Measurements from ENCODE around the gene ZBTB7C.

The ZBTB7C gene

DNA sequence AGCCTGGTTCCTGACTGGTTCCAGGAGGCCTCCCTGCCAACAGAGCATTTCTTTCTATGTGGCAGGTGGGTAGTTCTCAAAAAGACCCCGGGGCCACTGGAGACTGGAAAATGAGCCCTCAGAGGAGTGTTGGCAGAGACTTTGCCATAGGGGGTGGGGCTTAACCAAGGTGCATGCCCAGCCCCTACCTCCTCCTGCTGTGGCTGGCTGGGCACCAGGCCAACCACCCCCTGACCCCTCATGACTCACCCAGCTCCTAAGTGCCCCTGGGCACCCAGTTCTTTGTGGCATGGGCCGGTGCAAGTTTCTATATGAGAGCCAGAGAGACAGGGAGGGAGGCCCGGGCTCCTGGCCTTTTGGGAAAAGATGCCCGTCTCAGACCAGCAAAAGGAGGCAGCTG, 380.5 kb downstream of the ZBTB7C start:
- no peak for DNase-seq (ENCODE audit: low read depth in 2 of 2, low spot score in 1 of 2)

DNA sequence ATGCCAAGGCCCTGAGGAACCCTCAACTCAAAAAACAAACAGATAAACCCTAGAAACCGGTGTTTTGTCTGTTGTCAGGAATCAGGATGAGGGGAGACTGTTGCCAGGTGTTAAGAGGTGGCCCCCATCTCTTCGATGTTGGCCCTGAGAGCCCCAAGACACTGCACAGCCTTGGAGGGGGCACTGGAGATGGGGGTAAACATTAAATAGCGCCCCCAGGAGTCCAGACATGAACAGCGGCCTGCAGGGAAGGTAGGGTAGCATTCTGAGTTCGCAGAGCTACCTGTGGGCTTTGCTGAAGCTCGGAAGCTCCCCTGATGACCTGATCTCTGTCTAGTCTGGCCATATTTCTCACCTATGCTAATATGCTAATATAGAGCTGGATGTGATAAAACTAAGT, 381.1 kb downstream of the ZBTB7C start:
- no peak for DNase-seq (ENCODE audit: low read depth in 2 of 2, low spot score in 1 of 2)

DNA sequence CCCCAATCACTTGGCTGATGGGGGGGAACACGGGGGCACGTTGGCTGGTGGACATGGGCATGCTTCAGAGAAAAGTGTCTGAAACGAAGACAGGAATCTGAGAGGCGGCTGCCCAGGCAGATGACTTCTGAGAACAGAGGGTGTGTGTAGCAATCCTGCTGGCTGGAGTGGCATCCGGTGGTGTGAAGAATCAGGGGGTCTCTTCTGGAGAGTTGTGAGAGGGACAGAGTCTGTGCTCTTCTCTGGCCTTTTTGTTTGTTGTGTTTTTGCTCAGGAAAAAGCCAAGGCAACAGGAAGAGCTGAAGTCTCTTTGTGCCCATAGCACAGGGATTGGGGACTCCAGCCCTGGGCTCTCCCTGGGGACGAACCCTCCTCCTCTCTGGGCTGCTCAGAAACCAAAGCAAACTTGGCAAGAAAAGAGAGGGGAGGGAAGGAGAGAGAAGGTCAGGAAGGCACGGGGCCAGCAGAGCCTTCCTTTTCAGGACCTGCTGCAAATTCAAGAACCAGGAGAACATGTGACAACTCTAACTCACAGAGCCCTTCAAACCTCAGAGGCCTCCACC, 381.7 kb downstream of the ZBTB7C start:
- no peak for DNase-seq (ENCODE audit: low read depth in 2 of 2, low spot score in 1 of 2)

DNA sequence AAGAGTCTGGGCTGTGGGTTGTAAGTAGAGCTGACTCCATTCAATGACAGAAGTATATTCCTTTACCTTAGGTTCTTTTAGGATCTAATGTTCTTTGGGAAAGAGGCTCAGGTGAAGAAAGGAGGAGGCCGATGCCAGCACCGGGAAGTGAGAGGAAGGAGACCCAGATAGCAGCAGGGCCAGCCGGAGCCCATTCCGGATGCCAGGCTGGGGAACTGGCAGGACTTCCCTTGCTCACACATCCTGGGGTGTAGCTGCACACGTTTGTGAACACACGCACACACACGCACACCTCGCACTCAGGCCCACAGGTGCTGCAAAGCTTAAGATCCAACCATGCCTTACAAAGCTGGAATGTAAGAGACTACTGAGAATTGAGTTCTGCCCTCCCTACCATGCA, 383.0 kb downstream of the ZBTB7C start:
- no peak for DNase-seq (ENCODE audit: low read depth in 2 of 2, low spot score in 1 of 2)

DNA sequence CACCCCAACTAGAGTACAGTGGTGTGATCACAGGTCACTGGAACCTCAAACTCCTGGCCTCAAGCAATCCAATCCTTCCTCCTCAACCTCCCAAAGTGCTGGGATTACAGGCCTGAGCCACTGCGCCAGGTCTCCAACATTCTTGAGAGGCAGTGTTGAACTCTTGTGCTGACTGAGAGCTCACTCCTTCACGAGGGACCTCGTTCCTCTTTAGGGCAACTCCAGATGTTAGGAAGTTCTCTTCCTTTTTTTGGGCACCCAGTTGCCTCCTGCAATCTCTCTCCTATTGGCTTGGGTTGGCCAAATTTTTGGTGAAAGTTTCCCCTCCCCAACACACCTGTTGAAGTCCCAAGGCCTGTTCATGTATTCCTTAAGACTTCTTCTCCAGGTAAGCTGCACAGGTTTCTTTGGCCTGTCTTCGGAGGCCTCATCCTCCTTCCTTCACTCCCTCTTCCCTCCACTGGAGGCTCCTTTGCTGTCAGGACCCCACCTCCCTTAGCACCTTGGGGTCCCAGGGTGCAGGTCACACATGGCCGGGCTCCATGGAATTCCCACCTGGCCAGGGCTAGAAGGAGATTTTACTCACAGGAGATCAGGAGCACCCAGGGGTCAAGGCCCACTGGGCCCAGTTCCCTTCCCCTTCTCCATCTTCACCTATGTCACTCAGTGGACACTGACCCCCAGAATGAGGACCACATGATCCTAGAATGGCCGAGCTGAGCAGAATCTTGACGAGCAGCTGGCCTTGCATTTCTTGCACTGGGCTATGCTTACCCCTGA, 384.1 kb downstream of the ZBTB7C start:
- DNase-seq (ENCODE audit: low read depth in 2 of 2, low spot score in 1 of 2), result no peak

DNA sequence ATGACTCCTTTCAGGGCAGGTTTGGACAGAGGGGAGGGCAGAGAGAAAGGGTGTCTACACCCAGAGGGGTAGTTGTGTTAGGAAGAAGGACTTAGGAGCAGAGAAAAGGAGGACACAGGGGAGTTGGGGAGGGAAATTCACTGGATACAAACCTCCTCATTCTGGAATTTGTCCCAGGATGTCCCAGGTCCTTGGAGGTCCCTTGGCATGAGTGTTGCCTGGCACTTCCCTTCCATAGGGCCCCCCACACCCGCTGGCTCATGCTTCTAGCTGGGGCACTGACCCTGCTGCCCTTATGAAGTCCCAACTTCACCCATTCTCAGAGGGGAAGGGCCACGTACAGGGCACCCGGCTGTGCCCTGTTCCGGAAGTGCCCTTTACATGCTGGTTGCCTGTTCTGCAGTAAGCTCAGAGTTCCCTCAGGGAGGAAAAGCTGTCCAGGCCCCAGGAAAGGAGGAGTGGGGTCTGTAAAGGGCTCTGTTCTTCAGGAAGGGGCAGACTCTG, 385.1 kb downstream of the ZBTB7C start:
- DNase-seq (ENCODE audit: low read depth in 2 of 2, low spot score in 1 of 2), result no peak

DNA sequence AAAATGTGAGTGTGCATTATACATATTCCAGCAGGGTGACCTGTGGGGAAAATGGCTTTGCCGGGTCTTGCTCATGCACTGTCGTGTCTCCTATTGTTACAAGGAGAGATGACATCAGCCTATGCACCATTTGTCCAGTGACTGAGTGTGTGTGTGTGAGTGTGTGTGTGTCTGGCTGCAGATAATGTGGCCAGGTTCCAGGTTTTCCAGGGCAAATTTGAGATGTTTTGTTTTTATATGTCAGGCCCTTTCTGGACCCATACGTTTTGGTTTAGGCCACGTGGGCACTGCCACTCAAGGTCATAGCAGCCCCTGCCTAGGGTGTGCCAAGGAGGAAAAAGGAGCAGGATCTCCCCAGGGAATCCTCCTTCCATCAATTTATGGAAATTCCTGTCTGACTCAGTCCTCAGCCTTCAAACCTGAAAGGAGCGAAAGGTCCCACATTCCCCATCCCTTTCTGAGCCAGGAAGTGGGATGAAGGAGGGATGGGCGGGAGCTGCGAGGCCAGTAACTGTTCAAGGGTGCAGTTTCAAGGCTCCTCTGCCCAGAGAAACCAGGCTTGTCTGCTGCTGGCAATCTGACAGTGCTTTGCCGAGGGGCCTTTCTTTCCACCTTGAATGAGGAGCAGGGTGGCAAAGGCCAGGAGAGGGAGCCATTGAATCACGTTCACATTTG, 385.7 kb downstream of the ZBTB7C start:
- DNase-seq (ENCODE audit: low read depth in 2 of 2, low spot score in 1 of 2), result no peak

DNA sequence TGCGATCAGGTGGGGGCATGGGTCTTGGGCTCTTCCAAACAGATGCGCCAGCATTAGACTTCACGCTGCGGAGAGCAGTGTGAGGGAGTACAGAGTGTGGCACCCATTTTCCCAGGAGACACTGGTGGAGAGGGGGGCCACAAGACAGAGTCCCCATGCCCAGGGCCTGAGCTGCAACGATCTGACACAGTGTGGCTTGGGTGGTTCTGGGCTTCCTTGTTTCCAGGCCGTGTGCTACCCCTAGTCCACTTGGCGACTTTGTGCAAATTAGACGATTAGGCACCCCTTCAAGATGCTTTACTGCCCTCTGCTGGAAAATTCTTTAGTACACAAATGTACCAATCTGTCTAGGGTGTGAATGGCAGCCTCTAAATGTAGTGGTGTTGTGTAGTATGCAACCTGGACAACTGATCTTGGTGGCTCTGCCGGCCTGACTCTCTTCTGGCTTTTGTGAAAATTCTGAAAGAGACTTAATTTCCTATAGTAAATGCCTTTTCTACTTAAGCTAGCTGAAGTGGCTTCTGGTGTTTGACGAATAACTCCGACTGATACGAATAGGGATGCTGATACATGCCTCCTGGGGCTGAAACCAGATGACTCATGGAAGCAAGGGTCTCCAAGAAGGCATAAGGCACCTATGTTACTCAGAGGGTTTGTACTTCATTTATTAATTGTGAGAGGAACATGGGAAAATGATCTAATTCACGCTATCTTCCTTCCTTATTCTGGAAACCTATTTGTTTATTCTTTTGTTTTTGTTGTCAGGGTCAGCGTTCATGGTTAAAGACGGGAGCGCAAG, 386.5 kb downstream of the ZBTB7C start:
- no peak for DNase-seq (ENCODE audit: low read depth in 2 of 2, low spot score in 1 of 2)

DNA sequence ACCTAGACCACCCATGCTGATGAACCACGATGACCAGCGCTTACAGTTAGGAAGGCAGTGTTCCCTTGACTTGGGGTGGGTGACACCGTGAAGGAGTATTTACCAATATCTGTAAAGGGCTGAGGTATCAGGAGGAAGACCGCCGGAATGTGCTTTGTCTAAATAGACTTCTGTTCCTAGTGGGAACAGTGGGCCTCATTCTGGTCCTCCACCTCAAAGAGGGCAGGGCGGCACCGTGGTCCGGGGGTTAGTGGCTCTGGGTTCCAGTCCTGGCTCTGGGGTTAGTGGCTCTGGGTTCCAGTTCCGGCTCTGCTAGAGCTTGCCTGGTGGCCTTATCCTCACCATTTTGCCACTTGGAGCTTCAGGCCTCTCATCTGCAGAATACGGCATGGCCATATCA, 387.2 kb downstream of the ZBTB7C start:
- DNase-seq (ENCODE audit: low read depth in 2 of 2, low spot score in 1 of 2), result no peak

DNA sequence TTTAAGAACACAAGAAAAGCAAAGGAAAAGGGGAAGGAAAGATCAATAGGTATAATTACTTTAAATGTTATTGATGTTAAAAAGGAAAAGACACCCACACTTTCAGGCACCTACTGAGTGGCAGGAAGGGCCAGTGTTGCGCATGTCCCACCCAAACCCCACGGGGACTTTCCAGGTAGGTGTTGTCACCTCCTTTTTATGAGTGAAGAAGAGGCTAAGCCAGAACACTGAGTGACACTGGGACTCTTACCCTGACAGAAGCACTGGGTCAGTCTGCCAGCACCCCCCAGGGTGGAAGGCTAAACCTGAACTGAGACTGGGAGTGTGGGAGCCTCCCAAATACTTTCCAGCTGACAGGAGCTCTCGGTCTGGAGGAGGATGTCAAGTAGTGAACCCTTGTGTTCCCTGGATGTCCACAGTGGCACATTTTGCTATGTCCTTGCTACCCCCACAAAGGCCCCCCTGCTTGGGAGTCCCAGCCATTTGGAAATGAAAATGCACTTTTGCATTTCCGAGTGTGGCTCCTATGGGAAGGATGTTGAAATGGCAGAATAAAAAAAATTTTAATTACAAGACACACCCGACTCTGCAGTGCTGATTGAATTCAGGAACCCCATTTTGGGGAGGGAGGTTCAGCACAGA, 387.8 kb downstream of the ZBTB7C start:
- no peak for DNase-seq (ENCODE audit: low read depth in 2 of 2, low spot score in 1 of 2)

DNA sequence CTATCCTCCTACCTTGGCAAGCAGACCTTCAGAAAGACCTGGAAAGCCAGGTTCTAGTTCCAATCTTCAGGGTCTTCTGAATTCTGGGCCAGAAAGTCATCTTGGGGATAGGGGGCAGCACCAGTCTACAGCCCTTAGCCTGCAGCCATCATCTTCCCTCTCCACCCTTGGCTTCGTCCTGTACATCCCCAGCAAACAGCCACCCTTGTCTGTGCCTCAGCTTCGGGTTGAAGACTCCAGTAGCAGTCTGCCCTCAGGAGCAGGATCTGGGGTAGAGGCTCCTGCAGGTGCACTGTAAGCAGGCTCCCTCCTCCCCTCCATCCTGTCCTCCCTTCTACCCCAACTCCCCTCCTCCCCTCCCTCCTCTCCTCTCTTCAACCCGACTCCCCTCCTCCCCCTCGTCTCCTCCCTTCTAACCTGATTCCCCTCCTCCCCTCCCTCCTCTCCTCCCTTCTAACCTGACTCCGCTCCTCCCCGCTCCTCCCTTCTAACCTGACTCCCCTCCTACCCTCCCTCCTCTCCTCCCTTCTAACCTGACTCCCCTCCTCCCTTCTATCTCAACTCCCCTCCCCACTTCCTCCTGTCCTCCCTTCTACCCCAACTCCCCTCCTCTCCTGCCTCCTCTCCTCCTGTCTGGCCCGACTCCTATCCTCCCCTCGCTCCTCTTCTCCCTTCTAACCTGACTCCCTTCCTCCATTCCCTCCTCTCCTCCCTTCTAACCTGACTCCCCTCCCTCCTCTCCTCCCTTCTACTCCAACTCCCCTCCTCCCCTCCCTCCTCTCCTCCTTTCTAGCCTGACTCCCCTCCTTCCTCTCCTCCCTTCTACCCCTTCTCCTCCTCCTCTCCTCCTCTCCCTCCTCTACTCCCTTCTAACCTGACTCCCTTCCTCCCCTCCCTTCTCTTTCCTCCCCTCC, 388.6 kb downstream of the ZBTB7C start:
- DNase-seq (ENCODE audit: low read depth in 2 of 2, low spot score in 1 of 2), result no peak

DNA sequence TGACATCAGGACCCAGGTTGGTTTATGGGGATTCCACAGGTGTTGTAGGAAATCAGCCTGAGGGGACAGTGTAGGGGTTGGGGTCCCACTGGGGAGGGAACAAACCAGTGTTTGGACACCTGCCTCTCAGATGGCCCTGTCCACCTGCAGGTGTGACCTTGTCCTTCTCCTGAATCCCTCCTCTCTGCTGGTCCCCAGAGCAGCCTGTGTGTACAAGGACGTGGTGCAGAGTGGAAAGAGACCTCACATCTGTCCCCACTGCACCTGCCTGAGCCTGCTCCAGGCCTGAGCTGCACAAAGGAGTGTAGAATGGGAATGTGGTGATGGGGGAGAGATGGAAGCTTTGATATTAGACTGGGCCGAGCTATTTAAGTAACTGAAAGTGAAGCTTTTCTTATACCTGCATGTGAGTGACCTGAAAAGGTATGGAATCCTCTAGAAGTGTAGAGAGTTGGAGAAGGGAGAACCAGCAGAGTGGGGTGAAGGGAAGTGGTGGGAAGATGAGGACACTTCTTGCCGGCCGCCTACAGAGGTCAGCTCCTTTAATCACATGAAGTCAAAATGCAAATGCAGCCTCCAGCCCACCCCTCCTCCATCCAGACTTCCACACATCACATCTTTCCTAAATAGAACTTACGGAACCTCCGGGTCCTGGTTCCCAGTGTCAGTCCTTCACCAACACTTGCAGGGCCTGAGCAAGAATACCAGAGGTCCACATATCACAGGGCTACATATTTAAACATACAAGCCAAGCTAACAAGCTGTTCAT, 389.4 kb downstream of the ZBTB7C start:
- DNase-seq (ENCODE audit: low read depth in 2 of 2, low spot score in 1 of 2), result no peak

DNA sequence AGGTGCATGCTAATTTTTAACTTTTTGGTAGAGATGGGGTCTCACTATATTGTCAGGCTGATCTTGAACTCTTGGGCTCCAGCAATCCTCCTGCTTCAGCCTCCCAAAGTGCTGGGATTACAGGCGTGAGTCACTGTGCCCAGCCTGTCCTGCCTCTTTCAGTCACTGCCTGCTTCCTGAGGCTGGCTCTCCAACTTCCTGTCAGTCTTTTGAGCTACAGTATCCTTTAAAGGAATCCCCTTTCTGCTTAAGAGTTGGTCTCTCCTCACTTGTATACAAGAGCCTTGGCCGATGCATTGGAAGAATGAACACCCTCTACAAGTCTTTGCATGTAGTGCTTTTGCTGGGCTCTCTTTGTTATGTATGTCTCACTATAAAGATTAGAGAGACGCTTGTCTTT, 390.3 kb downstream of the ZBTB7C start:
- no peak for DNase-seq (ENCODE audit: low read depth in 2 of 2, low spot score in 1 of 2)

DNA sequence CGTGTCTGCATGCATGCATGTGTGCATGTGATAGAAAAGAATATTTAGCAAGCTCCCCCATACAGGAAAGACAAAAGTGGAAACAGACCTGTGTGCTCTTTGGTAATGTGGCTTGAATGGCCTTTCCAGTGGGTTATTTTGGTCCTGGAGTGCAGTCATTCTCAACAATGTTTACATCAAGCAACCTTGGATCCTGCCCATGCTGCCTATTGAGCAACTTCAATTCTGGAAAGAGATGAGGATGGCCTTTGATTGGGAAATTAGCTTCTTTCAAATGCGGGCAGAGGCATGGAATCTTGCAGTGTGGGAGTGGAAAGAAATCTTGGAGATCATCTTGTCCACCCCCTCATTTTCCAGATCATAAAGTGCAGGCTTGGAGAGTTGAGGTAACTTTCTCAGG, 391.5 kb downstream of the ZBTB7C start:
- DNase-seq (ENCODE audit: low read depth in 2 of 2, low spot score in 1 of 2), result no peak

DNA sequence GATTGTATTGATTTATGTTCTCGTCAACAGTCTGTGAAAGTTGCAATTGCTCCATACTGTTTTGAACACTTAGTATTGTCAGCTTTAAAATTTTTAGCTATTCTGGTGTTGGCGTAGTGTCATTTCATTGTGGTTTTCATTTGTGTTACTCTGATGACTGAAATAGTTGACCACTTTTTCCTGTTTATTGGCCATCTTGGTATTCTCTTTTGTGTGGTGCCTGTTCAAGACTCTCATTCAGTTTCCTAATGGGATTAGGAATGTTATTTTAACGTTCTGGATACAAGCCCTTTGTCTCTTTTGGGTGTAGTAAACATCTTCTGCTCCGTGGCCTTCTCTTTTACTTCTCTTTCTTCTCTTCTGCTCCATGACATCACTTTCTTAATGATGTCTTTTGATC, 396.0 kb downstream of the ZBTB7C start:
- no peak for DNase-seq (ENCODE audit: low read depth in 2 of 2, low spot score in 1 of 2)

DNA sequence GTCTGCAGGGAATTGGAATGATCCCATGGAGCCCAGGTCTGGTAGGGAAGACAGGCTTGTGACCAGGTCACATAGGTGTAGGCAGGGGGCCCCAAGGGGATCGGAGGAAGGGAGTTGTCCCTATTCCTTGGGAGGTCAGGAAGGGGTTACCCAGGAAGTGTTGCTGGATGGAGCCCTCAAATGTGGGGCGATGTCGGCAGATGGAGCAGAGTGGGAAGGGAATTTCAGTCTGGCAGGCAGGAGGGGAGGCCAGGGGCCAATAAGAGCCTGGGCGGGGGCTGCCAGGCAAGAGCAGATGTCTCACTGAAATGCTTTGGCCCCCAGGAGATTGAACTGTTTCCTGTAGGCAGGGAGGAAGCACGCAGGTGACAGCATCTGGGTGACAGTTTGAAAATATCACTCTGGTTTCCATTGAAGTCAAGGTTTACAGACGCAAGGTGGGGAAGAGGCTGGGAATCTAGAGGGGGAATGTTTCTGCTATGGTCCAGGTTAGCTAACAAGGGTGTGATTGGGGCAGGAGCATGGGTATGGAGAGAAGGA, 397.2 kb downstream of the ZBTB7C start:
- DNase-seq (ENCODE audit: low read depth in 2 of 2, low spot score in 1 of 2), result no peak

DNA sequence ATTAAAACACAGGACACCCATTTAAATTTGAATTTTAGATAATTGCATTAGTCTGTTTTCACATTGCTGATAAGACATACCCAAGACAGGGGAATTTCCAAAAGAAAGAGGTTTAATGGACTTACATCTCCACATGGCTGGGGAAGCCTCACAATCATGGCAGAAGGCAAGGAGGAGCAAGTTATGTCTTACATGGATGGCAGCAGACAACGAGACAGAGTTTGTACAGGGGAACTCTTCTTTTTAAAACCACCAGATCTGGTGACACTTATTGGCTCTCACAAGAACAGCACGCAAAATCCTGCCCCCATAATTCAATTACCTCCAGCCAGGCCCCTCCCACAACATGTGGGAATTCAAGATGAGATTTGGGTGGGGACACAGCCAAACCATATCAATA, 398.9 kb downstream of the ZBTB7C start:
- DNase-seq (ENCODE audit: low read depth in 2 of 2, low spot score in 1 of 2), result no peak

DNA sequence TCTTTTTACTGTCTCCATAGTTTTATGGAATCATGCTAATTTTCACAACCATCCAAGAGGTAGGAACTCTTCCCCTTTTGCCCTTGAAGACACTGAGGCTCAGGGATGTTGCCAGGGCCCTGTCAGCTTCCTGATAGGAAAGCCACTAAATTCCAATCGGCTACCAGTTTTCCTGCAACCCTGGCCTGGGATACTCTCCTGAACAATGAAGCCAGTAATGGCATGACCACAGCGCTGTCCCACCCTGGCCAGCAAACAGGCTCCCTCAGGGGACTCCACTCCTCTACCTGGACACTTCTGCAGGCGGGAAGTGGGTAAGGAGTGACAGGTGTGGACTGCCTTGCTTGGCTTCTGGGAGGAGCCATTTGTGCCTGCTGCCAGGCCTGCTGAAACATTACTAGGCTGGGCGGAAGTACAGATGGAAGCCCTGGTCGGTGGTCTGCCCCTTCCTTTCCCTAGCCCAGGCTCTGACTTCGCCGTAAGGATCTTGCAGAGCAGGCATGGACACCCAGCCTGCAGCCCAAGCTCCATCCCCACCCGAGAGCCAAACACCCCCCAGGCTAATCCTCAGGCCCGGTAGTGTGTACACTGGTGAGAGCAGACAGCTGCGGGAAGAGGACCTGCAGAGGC, 400.0 kb downstream of the ZBTB7C start:
- DNase-seq (ENCODE audit: low read depth in 2 of 2, low spot score in 1 of 2), result no peak

Data from stimulated activated CD8-positive, alpha-beta memory T cell treated with anti-CD3 and anti-CD28 coated beads, Interleukin-4, amount 100 ng/mL, for 4 hours (primary cell).